GM18505 (cell line): Measurements from ENCODE around the gene PRTG.
"Not testable (repeated sequence)": the region's sequence is repeated elsewhere in the genome, so short reads cannot be mapped to it uniquely, and the experiment has no call there.

Experiments
- ATAC-seq: cut with Tn5 transposase; IDR thresholded peaks from one replicate; pipeline ENCODE4 v1.9.1; 2021; ENCODE audit not compliant: unreplicated experiment
- POLR2A ChIP-seq: IDR thresholded peaks from 4 replicates; pipeline ENCODE4 v1.6.1; 2011; ENCODE audit warnings: borderline replicate concordance; ENCODE audit not compliant: insufficient read depth, insufficient read length; ENCODE audit errors: extremely low read depth

Gene PRTG

GRCh38 chr15:55615445-55615844 lies 127.5 kb downstream of the PRTG start:
- ATAC-seq, result no peak
- no peak for TF ChIP-seq POLR2A

- TF ChIP-seq POLR2A, result no peak
- no peak for ATAC-seq
These were observed 129.2 kb downstream of the PRTG start for GRCh38 chr15:55613727-55614126.

- no peak for ATAC-seq
- TF ChIP-seq POLR2A, result no peak
These were observed 136.7 kb downstream of the PRTG start for GRCh38 chr15:55606214-55606613.

GRCh38 chr15:55601374-55601773 lies 141.6 kb downstream of the PRTG start:
- TF ChIP-seq POLR2A, result no peak
- no peak for ATAC-seq

GRCh38 chr15:55599439-55599838 lies 143.5 kb downstream of the PRTG start:
- no peak for ATAC-seq
- TF ChIP-seq POLR2A, result no peak

GRCh38 chr15:55593019-55593418 lies 149.9 kb downstream of the PRTG start:
- ATAC-seq, result not testable (repeated sequence)

- ATAC-seq, result no peak
- no peak for TF ChIP-seq POLR2A
These were observed 152.2 kb downstream of the PRTG start for GRCh38 chr15:55590788-55591187.

GRCh38 chr15:55589287-55589686 lies 153.7 kb downstream of the PRTG start:
- ATAC-seq, result no peak
- TF ChIP-seq POLR2A, result no peak

GRCh38 chr15:55588815-55589115 lies 154.2 kb downstream of the PRTG start:
- no peak for ATAC-seq

GRCh38 chr15:55588070-55588814 lies 154.7 kb downstream of the PRTG start, which contains the start of gene PYGO1:
TSS of gene PYGO1 (minus strand) at chr15:55588345. CDS start at chr15:55587883, 462 bp downstream.
- no peak for TF ChIP-seq POLR2A
- peak; percentile 80 for ATAC-seq

More at GRCh38 chr15:55588815-55589115, 154.2 kb downstream of the PRTG start:
- TF ChIP-seq POLR2A, result no peak

GRCh38 chr15:55587321-55588069 lies 155.5 kb downstream of the PRTG start:
- TF ChIP-seq POLR2A, result no peak
- ATAC-seq, result peak; percentile 45

GRCh38 chr15:55586808-55587207 lies 156.1 kb downstream of the PRTG start:
- TF ChIP-seq POLR2A, result no peak
- no peak for ATAC-seq

- no peak for ATAC-seq
- no peak for TF ChIP-seq POLR2A
These were observed 166.0 kb downstream of the PRTG start for GRCh38 chr15:55576943-55577342.

GRCh38 chr15:55574096-55574495 lies 168.9 kb downstream of the PRTG start:
- TF ChIP-seq POLR2A, result no peak
- ATAC-seq, result no peak
